HG02763 (cell line): Measurements from ENCODE around the gene FOXN1.
"Not testable (repeated sequence)": the region's sequence is repeated elsewhere in the genome, so short reads cannot be mapped to it uniquely, and the experiment has no call there.

Experiments used
- ATAC-seq: cut with Tn5 transposase; IDR thresholded peaks from one replicate; pipeline ENCODE4 v1.9.1; 2021; ENCODE audit warnings: mild to moderate bottlenecking, moderate library complexity; ENCODE audit not compliant: unreplicated experiment

The FOXN1 gene

DNA sequence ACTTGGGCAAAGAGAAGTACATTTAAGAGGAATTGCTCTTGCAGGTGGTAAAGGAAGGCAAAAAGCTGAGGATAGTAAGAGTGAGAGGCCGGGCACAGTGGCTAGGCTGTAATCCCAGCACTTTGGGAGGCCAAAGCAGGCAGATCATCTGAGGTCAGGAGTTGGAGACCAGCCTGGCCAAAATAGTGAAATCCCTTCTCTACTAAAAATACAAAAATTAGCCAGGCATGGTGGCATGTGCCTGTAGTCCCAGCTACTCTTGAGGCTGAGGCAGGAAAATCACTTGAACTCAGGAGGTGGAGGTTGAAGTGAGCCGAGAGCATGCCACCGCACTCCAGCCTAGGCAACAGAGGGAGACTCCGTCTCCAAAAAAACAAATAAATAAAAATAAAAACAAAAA, 16.1 kb downstream of the FOXN1 start:
- not testable (repeated sequence) for ATAC-seq

- ATAC-seq, result no peak
Observed at GRCh38 chr17:28523186-28523585, 17.0 kb downstream of the FOXN1 start.

- no peak for ATAC-seq
Observed at GRCh38 chr17:28523876-28524275, 17.7 kb downstream of the FOXN1 start.

- ATAC-seq, result no peak
Observed at GRCh38 chr17:28524476-28525424, 18.6 kb downstream of the FOXN1 start.

GRCh38 chr17:28526381-28526780, 20.2 kb downstream of the FOXN1 start:
- ATAC-seq, result no peak

GRCh38 chr17:28527181-28527681, 21.1 kb downstream of the FOXN1 start:
- ATAC-seq, result no peak

GRCh38 chr17:28527859-28528258, 21.7 kb downstream of the FOXN1 start:
- no peak for ATAC-seq

GRCh38 chr17:28528327-28529012, 22.3 kb downstream of the FOXN1 start:
- no peak for ATAC-seq

GRCh38 chr17:28529013-28529400, 22.9 kb downstream of the FOXN1 start:
- no peak for ATAC-seq

- ATAC-seq, result no peak
Observed at GRCh38 chr17:28530250-28530649, 24.1 kb downstream of the FOXN1 start.

GRCh38 chr17:28530926-28531325, 24.8 kb downstream of the FOXN1 start:
- no peak for ATAC-seq

DNA sequence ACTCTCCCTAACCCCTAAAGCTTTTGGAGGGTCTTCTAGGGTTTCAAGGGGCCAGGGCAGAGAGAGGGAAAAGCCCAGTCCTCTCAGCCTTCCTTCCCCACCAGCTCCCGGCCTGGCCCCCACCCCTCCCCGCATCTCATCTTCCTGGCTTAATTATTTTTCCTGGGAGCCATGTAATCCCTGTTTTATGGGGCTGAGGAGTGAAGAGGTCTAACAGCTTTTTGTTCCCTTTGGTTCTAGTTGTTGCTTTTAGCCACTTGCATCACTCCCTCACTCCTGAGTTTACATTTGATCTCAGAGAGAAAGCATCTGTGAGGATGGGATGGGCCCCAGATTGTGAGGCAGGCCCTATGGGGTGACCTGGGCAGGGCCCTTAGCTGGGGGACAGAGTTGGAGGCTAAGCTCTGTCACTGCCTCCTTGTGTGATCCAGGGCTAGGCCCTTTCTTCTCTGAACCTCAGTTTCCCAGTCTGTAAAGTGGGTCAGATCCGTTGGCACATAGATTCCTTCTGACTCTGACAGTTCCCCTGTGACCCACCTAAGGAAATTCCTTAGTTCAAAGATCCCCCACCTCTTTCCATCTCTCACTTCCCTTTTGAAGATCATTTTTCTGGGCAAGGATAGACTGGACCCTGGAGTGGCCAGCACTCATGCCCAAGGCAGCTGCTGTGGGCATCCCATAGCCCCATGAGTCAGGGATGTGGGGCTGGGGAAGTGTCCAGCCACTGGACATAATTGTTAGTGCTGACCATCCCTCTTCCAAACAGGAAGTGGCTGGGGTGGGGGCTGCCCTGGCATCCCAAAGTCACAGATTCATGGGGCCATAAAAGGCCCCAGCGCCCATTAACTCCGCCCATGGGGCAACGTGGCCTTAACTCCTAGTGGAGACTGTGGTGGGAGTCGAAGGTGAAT, 26.2 kb downstream of the FOXN1 start:
- ATAC-seq, result no peak

DNA sequence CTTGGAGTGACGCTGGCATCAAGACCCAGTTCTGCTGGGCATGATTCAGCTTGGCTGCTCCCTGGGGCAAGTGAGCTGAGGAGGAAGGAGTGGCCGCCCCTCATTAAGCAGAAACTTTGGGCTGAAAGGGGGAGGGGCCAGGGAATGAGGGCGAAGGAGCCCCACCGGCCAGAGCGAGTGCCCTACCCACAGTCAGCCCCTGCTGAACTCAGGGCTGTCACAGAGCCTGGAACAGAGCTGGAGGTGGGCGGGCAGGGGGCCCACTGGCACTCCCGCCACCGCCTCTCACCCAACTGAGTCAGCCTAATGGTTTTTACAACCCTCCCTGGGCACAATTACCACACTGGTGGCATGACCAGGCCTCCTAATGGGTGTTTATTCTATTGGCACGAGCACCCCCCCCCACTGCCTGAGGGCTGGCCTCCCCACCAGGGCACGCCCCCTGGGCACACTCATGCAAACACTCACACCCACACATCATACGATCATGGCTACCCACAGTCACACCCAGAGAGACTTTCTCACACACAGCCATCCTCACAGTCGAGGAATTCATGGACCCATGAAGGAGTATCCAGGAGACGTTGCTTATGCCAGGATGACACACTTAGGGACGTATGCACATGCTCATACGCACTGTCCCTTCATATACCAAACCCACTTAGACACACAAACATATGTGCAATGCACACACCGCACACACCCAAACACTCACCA, 27.1 kb downstream of the FOXN1 start:
- ATAC-seq, result no peak

- ATAC-seq, result no peak
Observed at GRCh38 chr17:28534740-28535375, 28.7 kb downstream of the FOXN1 start.

DNA sequence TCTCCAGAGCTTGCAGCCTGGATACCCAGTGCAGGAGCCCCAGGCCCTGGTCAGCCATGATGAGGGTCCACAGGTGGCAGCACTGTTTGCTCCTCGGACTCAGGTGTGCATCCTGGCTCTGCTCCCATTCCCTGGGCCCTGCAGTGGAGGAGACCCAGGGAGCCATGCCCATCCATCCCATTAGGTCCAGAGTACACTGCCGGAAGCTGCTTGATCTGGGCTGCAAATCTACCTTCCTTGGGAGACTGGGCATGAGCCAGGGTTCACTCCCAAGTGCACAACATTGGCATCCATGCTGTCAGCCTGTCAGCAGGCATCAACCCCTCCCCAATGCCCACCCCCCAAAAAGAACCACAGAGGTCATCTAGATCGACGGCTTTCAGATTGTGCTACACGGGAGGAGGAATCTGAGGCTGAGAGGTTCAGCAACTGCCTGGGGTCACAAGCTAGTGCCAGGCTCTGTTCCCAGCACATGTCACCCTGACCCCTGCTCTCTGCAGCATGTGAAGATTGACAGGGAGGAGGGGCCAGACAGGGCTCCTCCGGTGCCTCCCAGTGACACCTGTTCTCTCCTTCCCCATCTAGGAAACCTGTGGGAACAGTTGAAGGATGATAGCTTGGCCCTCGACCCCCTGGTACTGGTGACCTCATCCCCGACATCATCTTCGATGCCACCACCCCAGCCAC, 30.5 kb downstream of the FOXN1 start:
- ATAC-seq, result no peak

DNA sequence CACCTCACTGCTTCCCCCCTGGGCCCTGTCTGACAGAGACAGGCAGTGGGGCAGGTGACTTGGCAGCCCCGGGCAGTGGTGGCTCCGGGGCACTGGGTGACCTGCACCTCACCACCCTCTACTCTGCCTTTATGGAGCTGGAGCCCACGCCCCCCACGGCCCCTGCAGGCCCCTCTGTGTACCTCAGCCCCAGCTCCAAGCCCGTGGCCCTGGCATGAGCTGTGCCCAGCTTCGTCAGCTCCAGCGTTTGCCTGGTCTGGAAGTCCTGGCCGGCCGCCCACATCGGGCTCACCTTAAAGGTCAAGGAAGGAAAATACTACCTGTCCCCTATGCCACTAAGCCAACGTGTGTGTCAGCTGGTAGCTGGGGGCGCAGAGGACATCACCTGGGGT, 31.1 kb downstream of the FOXN1 start:
- ATAC-seq, result no peak

DNA sequence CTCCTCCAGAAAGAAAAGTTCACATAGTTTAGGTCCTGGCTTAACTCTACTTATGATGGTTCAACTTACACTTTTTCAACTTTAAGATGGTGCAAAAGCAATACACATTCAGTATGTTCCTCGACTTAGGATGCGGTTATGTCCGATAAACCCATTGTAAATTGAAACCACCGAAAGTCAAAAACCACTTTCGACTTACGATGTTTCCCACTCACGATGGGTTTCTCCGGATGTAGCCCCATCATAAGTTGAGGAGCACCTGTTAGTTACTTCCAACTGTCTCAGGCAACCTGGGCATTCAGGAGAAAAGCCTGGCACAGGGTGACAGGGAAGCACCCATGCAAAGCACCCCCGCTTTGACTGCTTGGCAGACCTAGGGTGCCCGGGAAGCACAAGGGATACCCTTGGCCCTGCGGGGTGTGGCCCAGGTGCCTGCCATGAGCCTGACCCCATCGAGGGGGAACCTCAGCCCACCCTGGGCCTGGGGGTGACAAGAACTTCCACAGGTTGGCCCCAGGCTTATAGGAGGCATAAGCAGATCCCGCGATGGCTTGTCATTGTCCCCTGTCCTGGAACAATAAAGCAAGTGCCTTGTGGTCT, 32.2 kb downstream of the FOXN1 start:
- no peak for ATAC-seq

GRCh38 chr17:28540231-28540630, 34.1 kb downstream of the FOXN1 start:
- ATAC-seq, result no peak

- no peak for ATAC-seq
Observed at GRCh38 chr17:28541439-28541838, 35.3 kb downstream of the FOXN1 start.
